ENCODE measurements around the gene RNF157.

Gene RNF157

DNA sequence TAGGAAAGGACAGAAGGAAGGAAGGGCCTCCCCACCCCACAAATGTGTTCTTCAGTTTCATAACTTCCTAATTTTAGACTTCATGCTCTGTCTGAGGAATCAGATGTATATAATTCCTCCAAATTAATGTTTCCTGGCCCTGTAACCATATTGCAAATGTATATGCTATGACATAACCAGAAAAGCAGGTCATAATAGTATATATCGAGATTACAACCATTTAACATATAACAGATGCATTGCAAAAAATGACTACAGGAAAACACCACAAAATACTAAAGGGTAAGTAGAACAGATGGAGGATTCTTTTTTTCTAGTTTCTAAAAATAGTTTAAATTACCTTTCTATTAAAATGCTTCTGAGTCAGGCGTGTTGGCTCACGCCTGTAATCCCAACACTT lies 133.6 kb downstream of the RNF157 start:
- TF ChIP-seq, protein P1, sequence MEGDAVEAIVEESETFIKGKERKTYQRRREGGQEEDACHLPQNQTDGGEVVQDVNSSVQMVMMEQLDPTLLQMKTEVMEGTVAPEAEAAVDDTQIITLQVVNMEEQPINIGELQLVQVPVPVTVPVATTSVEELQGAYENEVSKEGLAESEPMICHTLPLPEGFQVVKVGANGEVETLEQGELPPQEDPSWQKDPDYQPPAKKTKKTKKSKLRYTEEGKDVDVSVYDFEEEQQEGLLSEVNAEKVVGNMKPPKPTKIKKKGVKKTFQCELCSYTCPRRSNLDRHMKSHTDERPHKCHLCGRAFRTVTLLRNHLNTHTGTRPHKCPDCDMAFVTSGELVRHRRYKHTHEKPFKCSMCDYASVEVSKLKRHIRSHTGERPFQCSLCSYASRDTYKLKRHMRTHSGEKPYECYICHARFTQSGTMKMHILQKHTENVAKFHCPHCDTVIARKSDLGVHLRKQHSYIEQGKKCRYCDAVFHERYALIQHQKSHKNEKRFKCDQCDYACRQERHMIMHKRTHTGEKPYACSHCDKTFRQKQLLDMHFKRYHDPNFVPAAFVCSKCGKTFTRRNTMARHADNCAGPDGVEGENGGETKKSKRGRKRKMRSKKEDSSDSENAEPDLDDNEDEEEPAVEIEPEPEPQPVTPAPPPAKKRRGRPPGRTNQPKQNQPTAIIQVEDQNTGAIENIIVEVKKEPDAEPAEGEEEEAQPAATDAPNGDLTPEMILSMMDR (IDR thresholded peaks at IDR 0.05; ENCODE audit: low read depth, low read length) = no peak
- H3K4me1 ChIP-seq = peaks cover 4% of the 10 kb centered on the region

DNA sequence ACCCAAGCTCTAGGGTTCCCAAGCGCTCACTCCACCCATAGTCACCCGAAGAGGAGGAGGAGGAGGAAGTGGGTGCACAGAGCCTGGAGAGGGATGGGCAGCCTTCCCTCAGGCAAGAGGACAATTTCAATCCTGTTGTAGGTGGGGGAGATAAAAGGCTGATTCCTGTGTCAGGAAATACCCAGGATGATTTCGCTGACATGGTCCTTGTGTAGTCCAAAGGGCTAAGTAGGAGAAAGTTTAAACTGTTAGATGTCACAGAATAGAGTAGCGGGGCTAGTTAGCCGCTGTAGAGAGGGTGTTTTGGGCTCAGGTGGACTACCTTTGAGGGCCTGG lies 135.4 kb downstream of the RNF157 start:
- H3K9me3 ChIP-seq = no peaks in the 10 kb centered on the region
- DNase-seq = no peak
- H3K4me1 ChIP-seq = peaks cover 4% of the 10 kb centered on the region
- no peak overlapping the region for H3K4me3 ChIP-seq (ENCODE audit: low read depth, low read length)
- no peaks in the 10 kb centered on the region for H3K27me3 ChIP-seq
- TF ChIP-seq, protein P1 (IDR thresholded peaks at IDR 0.05; ENCODE audit: low read depth, low read length) = no peak
- H3K36me3 ChIP-seq = peaks cover 11% of the 10 kb centered on the region

More for the DNA sequence above, 133.6 kb downstream of the RNF157 start:
- no peaks in the 10 kb centered on the region for H3K27me3 ChIP-seq
- no peaks in the 10 kb centered on the region for H3K9me3 ChIP-seq
- peaks cover under 1% of the 10 kb centered on the region; the same call in 1 of the 2 replicates for H3K36me3 ChIP-seq
- DNase-seq = no peak
- H3K4me3 ChIP-seq (ENCODE audit: low read depth, low read length) = no peak overlapping the region

DNA sequence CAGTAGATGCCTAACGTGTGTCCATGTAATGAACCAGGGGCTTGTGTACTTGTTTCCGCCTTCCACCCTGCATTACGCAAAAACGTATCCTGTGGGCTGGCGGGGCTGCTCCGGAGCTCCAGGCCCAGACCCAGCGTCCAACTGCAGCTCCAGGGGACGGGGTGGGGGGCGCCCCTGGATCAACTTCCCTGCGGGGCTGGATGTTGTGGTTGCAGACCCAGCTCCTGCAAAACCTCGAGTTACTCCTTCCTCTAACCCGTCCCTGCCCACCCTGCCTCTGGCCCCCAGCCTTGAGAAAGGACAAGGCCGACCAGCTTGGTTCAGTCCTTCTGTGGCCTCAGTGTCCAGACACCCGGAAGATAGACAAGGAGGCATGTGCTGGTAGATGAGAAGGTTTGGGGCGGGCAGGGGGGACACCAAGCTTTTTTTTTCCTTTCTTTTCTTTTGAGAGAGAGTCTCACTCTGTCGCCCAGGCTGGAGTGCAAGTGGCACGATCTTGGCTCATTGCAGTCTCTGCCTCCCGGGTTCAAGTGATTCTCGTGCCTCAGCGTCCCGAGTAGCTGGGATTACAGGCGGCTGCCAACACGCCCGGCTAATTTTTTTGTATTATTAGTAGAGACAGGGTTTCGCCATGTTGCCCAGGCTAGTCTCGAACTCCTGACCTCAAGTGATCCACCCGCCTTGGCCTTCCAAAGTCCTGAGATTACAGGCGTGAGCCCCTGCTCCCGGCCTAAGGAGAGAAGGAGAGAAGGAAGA lies 136.0 kb downstream of the RNF157 start:
- no peaks in the 10 kb centered on the region for H3K9me3 ChIP-seq
- peaks cover 15% of the 10 kb centered on the region for H3K36me3 ChIP-seq
- H3K27me3 ChIP-seq = no peaks in the 10 kb centered on the region
- TF ChIP-seq, protein P1 (IDR thresholded peaks at IDR 0.05; ENCODE audit: low read depth, low read length) = no peak
- no peak for DNase-seq
- peak overlapping the region; percentile 88 for H3K4me3 ChIP-seq (ENCODE audit: low read depth, low read length)
- peaks cover 4% of the 10 kb centered on the region for H3K4me1 ChIP-seq

DNA sequence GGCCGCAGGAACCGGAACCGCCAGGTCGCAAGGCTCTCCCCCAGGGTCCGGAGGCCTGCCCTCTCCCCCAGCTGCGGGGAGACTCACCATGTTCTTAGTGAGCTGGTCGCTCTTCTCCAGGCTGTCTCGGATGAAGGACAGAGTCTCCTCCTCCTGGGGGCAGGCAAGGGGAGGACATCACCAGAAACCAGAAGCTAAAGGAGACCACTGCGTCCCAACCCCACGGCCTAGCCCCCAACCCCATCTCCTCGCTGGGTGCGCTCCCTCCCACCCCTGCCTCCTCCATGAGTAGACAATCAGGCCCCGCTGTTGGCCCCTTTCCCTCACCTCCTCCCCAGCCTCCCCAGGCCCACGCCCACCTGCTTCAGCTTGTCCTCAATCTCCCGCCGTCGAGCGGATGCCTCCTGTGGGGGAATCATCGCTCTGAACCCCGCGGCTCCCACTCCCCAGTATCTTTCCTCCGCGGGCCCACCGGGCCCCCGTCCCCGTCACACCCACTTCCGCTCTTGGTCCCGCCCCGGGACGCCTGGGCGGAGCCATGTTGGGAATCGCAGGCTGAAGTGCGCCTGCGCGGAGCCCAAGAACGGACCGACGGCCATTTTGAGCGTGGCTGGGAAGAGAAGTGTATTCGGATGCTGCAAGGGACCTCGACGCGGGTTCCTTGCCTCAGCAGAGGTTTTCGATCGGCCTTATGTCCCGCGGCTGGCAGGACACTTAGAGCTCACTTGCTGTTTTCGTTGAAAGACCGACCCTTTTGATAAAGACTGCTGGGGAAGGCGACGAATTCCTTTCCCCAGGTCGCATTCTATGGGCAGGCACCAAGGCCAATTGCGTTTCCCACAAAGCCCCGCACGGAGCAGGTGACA lies 136.8 kb downstream of the RNF157 start, which contains the start of gene EXOC7:
Gene EXOC7, minus strand, starts transcription at position 514 of the 866 bp plus-strand sequence. Its CDS starts 95 bp downstream, at position 419.
- Histone ChIP-seq H3K4me3 (ENCODE audit: low read depth, low read length) (peak within 1 kb of the TSS; percentile 88), H3K4me1 (peaks cover 4% of the 10 kb centered on the region), H3K27me3 (no peaks in the 10 kb centered on the region), H3K9me3 (no peaks in the 10 kb centered on the region), H3K36me3 (peaks cover 15% of the 10 kb centered on the region)
- TF ChIP-seq, protein P1 (IDR thresholded peaks at IDR 0.05; ENCODE audit: low read depth, low read length) = no peak
- DNase-seq = peak; percentile 94

DNA sequence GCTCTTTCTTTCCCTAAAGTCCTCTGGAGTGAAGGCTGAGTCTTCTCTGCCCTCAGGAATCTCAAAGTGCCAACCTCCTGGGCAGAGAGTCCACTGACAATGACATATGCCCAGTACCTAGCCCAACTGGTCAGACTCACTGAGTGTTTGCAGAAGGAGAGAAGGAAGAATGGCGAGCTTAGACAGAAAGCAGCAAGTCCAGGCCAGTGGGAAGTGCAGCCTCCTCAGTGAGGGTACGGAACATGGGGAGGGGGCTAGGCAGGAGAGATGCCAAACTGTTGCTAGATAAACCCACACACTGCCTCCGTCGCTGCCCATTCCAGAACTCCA lies 137.4 kb downstream of the RNF157 start:
- no peaks in the 10 kb centered on the region for H3K9me3 ChIP-seq
- no peaks in the 10 kb centered on the region for H3K27me3 ChIP-seq
- TF ChIP-seq, protein P1 (IDR thresholded peaks at IDR 0.05; ENCODE audit: low read depth, low read length) = no peak
- peak overlapping the region; percentile 88 for H3K4me3 ChIP-seq (ENCODE audit: low read depth, low read length)
- H3K36me3 ChIP-seq = peaks cover 15% of the 10 kb centered on the region
- peaks cover 4% of the 10 kb centered on the region for H3K4me1 ChIP-seq
- no peak for DNase-seq
